OCI-LY7 (cell line): ENCODE data around the gene SMNDC1. TPM values are rescaled to one million over a fixed set of nuclear protein-coding genes. Genes with fewer than 3 reads are reported as not detected.

Experiments
- BruUV-seq: library from RNA; stranded (reverse); fragments of 400-500 nt; replicated peaks from 2 replicates; lab custom pipeline; 2021; lab: Mats Ljungman, UMichigan
- CTCF ChIA-PET: fragments of 300-600 bp; sonication (Branson Sonifier 250); formaldehyde crosslinking; loops from one replicate; lab custom pipeline; 2022; ENCODE audit warnings: antibody characterized with exemption; ENCODE audit not compliant: unreplicated experiment; lab: Charles Lee
- POLR2A ChIA-PET: fragments of 300-600 bp; sonication (Branson Sonifier 250); formaldehyde crosslinking; loops from one replicate; lab custom pipeline; 2022; ENCODE audit warnings: antibody characterized with exemption; lab: Charles Lee
- DNase-seq: peaks from one replicate; pipeline ENCODE4 v3.0.0-alpha.2; 2015; ENCODE audit warnings: low spot score
- H2AFZ ChIP-seq: fragments of 200-600 bp; sonication (generic), shearing (Covaris generic); 2 replicates; pipeline ENCODE4 v1.6.1; 2014; ENCODE audit warnings: mild to moderate bottlenecking, antibody characterized with exemption, low read length, moderate library complexity
- H3K27ac ChIP-seq: fragments of 200-600 bp; sonication (generic); 2 replicates; pipeline ENCODE4 v1.5.1; 2014; ENCODE audit warnings: mixed run types, low read depth, mild to moderate bottlenecking, moderate library complexity, low read length, inconsistent platforms; ENCODE audit not compliant: poor library complexity, severe bottlenecking
- H3K36me3 ChIP-seq: fragments of 200-600 bp; sonication (generic); 2 replicates; pipeline ENCODE4 v1.6.1; 2014; ENCODE audit warnings: mild to moderate bottlenecking, antibody characterized with exemption, low read length, moderate library complexity, mixed read lengths; ENCODE audit not compliant: insufficient read depth
- H3K4me1 ChIP-seq: fragments of 200-600 bp; sonication (generic); 2 replicates; pipeline ENCODE4 v1.5.1; 2014; ENCODE audit warnings: mild to moderate bottlenecking, low read length; ENCODE audit not compliant: insufficient read depth, poor library complexity, severe bottlenecking
- H3K4me2 ChIP-seq: fragments of 200-600 bp; sonication (generic); 2 replicates; pipeline ENCODE4 v1.6.1; 2014; ENCODE audit warnings: mild to moderate bottlenecking, low read length
- H3K4me3 ChIP-seq: fragments of 200-600 bp; sonication (generic); 2 replicates; pipeline ENCODE4 v1.5.1; 2014; ENCODE audit warnings: mild to moderate bottlenecking, low read depth, low read length; ENCODE audit not compliant: poor library complexity, severe bottlenecking
- H3K79me2 ChIP-seq: fragments of 200-600 bp; sonication (generic); 2 replicates; pipeline ENCODE4 v1.6.1; 2016; ENCODE audit warnings: low read depth, mild to moderate bottlenecking, low read length, moderate library complexity, mixed read lengths; ENCODE audit not compliant: insufficient read depth
- H3K9me2 ChIP-seq: fragments of 200-600 bp; sonication (generic); 2 replicates; pipeline ENCODE4 v1.6.1; 2016; ENCODE audit warnings: mild to moderate bottlenecking, low read length, mixed read lengths; ENCODE audit not compliant: insufficient read depth
- H3K9me3 ChIP-seq: fragments of 200-600 bp; sonication (generic); 2 replicates; pipeline ENCODE4 v1.6.1; 2014; ENCODE audit warnings: mild to moderate bottlenecking, mixed run types, low read length, mixed read lengths
- H4K20me1 ChIP-seq: fragments of 200-600 bp; sonication (generic); 2 replicates; pipeline ENCODE4 v1.6.1; 2014; ENCODE audit warnings: mild to moderate bottlenecking, antibody characterized with exemption, low read length, moderate library complexity, mixed read lengths; ENCODE audit not compliant: insufficient read depth
- CTCF ChIP-seq: fragments of 200-600 bp; sonication (generic); conservative IDR thresholded peaks from 2 replicates; pipeline ENCODE4 v1.5.1; 2014; ENCODE audit warnings: mild to moderate bottlenecking, antibody characterized with exemption, low read length, moderate library complexity, mixed read lengths
- EZH2phosphoT487 ChIP-seq: fragments of 200-600 bp; sonication (generic); IDR thresholded peaks from 2 replicates; pipeline ENCODE4 v1.6.1; 2018; ENCODE audit warnings: low read depth, borderline replicate concordance, mild to moderate bottlenecking, mixed run types, antibody characterized with exemption, low read length, moderate library complexity, mixed read lengths
- intact Hi-C: fragments of 100-400 bp; cut with micrococcal nuclease; formaldehyde crosslinking; loops from one replicate; pipeline ENCODE4 v1.10.0; 2022; ENCODE audit not compliant: unreplicated experiment
- total RNA-seq, 2 experiments: library from RNA; depleted of rRNA in 1 of 2; stranded (reverse); fragments of >200 nt in 1 of 2; shearing (Covaris generic) in 1 of 2; gene quantifications; 2 replicates each; pipeline ENCODE4 v1.2.3, GENCODE V29; 2014 to 2022

The SMNDC1 gene
- total RNA-seq, 2 experiments from 2014 or later, result 10.0 to 52.4 TPM

GRCh38 chr10:110344622-110345021, 39.9 kb upstream of the SMNDC1 start:
- POLR2A ChIA-PET, result interaction anchor here (1.1 to 2.2 kb wide), 2 partner anchors 10 to 35 kb away, joined by 4 to 14 read pairs; no protein-coding TSS in a partner anchor
- no TSS peak for BruUV-seq
- Histone ChIP-seq H3K27ac (no peak overlapping the region), H3K4me3 (no peak overlapping the region), H2AFZ (no peak overlapping the region), H3K4me1 (peaks cover 19% of the 10 kb centered on the region), H3K4me2 (peak overlapping the region; percentile 11; the same call in 1 of the 2 replicates), H3K9me3 (no peaks in the 10 kb centered on the region), H3K79me2 (no peaks in the 10 kb centered on the region), H3K36me3 (no peaks in the 10 kb centered on the region), H4K20me1 (no peaks in the 10 kb centered on the region), H3K9me2 (no peaks in the 10 kb centered on the region)
- intact Hi-C loops, result no loop called here
- TF ChIP-seq CTCF (no peak), EZH2phosphoT487 (no peak)
- CTCF ChIA-PET, result no interaction called here
- no peak for DNase-seq

DNA sequence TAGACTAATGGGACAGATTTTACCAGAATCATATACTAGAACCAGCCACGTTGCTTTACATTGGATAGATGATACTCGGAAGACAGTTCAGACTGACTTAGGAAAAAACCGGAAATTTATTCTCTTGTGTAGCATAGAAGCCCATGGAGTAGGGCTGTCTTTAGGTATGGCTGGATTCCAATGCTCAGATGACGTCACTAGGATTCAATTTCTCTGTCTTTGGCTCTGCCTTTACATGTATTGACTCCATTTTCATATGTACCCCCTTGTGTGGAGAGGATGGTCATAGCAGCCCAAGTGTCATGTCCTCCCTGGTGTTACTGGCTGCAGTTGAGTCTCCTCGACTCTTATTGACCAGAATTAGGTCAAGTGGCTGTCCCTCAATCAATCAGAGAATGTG, 39.2 kb upstream of the SMNDC1 start:
- POLR2A ChIA-PET, result interaction anchor here (2.2 kb wide), 1 partner anchor 10 kb away, joined by 14 read pairs; no protein-coding TSS in a partner anchor
- Histone ChIP-seq H3K79me2 (no peaks in the 10 kb centered on the region), H3K4me3 (no peak overlapping the region), H3K9me2 (no peaks in the 10 kb centered on the region), H3K9me3 (no peaks in the 10 kb centered on the region), H3K4me1 (peaks cover 19% of the 10 kb centered on the region), H3K4me2 (no peak overlapping the region), H3K27ac (no peak overlapping the region), H2AFZ (no peak overlapping the region), H3K36me3 (no peaks in the 10 kb centered on the region), H4K20me1 (no peaks in the 10 kb centered on the region)
- DNase-seq, result no peak
- intact Hi-C loops, result no loop called here
- CTCF ChIA-PET, result no interaction called here
- BruUV-seq, result no TSS peak
- TF ChIP-seq EZH2phosphoT487 (no peak), CTCF (no peak)

DNA sequence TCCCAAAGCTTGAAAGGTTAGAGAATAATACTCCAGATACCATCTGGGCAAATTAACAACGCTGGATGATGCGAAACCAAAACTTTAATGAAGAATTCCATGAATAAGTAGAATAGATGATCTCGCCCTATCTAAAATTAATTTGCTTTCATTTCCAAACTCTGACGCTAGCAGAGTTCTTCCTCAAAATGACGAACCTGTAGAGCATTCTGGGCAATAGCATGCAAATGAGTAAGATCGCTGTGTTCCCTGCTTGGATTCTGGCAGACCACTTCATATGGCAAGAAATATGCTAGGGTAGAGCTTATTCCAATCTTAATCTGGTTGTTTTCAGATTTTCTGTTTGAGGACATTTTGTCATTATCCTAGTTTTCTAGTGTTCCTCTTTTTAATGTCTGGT, 36.1 kb upstream of the SMNDC1 start:
- peak overlapping the region; percentile 75 for H2AFZ ChIP-seq
- no peak for TF ChIP-seq CTCF
- TF ChIP-seq EZH2phosphoT487, result no peak
- peak overlapping the region; percentile 31; the same call in 1 of the 2 replicates for H3K4me2 ChIP-seq
- no peaks in the 10 kb centered on the region for H3K9me3 ChIP-seq
- BruUV-seq, result no TSS peak
- ChIA-PET POLR2A (interaction anchor here (0.5 to 1.5 kb wide), 7 partner anchors 11 to 367 kb away, joined by 3 to 4 read pairs (median 3); no protein-coding TSS in a partner anchor), CTCF (no interaction called here)
- H3K4me1 ChIP-seq, result peaks cover 21% of the 10 kb centered on the region
- H3K27ac ChIP-seq, result no peak overlapping the region
- no peaks in the 10 kb centered on the region for H3K9me2 ChIP-seq
- intact Hi-C loops, result no loop called here
- no peaks in the 10 kb centered on the region for H3K79me2 ChIP-seq
- no peaks in the 10 kb centered on the region for H4K20me1 ChIP-seq
- no peak for DNase-seq
- H3K36me3 ChIP-seq, result no peaks in the 10 kb centered on the region
- H3K4me3 ChIP-seq, result no peak overlapping the region
